Measurements from ENCODE around the gene PCDHGB4. TPM values are rescaled to one million over a fixed set of nuclear protein-coding genes. Genes with fewer than 3 reads are reported as not detected.
A peak's percentile ranks its signal among the peaks of the same experiment; 100 is the strongest.
"Not testable (repeated sequence)": the region's sequence is repeated elsewhere in the genome, so short reads cannot be mapped to it uniquely, and the experiment has no call there.

The PCDHGB4 gene
- total RNA-seq, 1 donor = 0.31 TPM

DNA sequence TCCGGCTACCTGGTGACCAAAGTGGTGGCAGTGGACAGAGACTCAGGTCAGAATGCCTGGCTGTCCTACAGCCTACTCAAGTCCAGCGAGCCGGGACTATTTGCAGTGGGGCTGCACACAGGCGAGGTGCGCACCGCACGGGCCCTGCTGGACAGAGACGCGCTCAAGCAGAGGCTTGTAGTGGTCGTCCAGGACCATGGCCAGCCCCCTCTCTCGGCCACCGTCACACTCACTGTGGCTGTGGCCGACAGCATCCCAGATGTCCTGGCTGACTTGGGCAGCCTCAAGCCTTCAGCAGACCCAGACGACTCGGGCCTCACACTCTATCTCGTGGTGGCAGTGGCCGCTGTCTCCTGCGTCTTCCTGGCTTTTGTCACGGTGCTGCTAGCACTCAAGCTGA is 30.5 kb upstream of the PCDHGB4 start:
- H3K4me1 ChIP-seq (ENCODE audit: insufficient read depth, low read length) = no peaks in the 10 kb centered on the region
- no peak overlapping the region for H3K4me3 ChIP-seq (ENCODE audit: low read length)
- H3K9me3 ChIP-seq (ENCODE audit: low read depth, low read length) = no peaks in the 10 kb centered on the region
- H3K27me3 ChIP-seq (ENCODE audit: insufficient read depth, low read length) = peaks cover 91% of the 10 kb centered on the region

- peaks cover 93% of the 10 kb centered on the region for H3K27me3 ChIP-seq (ENCODE audit: insufficient read depth, low read length)
- peak within 1 kb of the TSS; percentile 12 for H3K4me3 ChIP-seq (ENCODE audit: low read length)
- peaks cover 7% of the 10 kb centered on the region for H3K9me3 ChIP-seq (ENCODE audit: low read depth, low read length)
- H3K4me1 ChIP-seq (ENCODE audit: insufficient read depth, low read length) = no peaks in the 10 kb centered on the region
These were observed 27.6 kb upstream of the PCDHGB4 start, which contains the start of gene PCDHGB2 for GRCh38 chr5:141359790-141360426. Gene PCDHGB2, plus strand, starts transcription at chr5:141359994. Its CDS starts 142 bp downstream, at chr5:141360136.

GRCh38 chr5:141360685-141361084 is 26.8 kb upstream of the PCDHGB4 start:
- Histone ChIP-seq H3K27me3 (ENCODE audit: insufficient read depth, low read length) (peaks cover 93% of the 10 kb centered on the region), H3K4me3 (ENCODE audit: low read length) (no peak overlapping the region), H3K9me3 (ENCODE audit: low read depth, low read length) (peaks cover 14% of the 10 kb centered on the region), H3K4me1 (ENCODE audit: insufficient read depth, low read length) (no peaks in the 10 kb centered on the region)

DNA sequence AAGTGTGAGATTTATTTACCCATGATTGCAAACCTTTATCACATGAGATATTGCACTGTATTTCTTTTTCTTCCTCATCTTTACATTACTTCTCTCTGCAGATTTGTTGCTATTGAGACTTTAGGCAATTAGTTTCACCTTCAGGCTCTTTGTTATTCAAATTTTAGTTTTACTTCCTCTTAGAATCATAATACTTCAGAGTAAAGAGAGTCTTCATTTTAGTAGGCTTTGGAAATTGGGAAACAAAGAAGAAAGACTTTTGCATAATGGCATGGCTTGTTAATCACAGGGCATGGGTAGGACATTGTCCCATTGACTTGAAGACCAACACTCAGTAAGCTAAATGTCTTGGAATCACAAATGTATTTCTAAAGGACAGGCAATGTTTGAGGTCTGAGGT is 24.8 kb upstream of the PCDHGB4 start:
- no peak overlapping the region for H3K4me3 ChIP-seq (ENCODE audit: low read length)
- H3K9me3 ChIP-seq (ENCODE audit: low read depth, low read length) = peaks cover 14% of the 10 kb centered on the region
- H3K27me3 ChIP-seq (ENCODE audit: insufficient read depth, low read length) = peaks cover 93% of the 10 kb centered on the region
- H3K4me1 ChIP-seq (ENCODE audit: insufficient read depth, low read length) = no peaks in the 10 kb centered on the region

DNA sequence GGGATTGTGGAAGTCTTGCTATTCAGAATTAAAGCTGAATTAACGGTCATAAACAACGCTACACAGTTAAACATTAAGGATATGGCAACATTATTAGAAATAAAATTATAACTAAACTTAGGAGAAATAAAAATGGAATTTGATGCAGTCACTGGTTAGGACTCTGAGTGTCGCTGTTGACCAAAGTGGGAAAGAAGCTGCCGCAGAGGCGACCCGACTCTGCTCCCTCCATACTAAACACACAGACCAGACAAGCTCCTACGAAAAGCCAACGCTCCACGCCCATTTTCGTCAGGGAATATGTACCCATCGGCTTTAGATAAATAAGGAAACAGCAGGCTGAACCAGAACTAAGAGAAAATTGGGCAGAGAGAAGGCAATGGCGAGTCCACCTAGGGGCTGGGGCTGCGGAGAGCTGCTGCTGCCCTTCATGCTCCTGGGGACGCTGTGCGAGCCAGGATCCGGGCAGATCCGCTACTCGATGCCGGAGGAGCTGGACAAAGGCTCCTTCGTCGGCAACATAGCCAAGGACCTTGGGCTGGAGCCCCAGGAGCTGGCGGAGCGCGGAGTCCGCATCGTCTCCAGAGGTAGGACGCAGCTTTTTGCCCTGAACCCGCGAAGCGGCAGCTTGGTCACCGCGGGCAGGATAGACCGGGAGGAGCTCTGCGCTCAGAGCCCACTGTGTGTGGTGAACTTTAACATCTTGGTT is 23.4 kb upstream of the PCDHGB4 start, which contains the start of gene PCDHGA5:
Gene PCDHGA5, plus strand, starts transcription at position 211 of the 709 bp plus-strand sequence. Its CDS starts 169 bp downstream, at position 380.
- Histone ChIP-seq H3K9me3 (ENCODE audit: low read depth, low read length) (peaks cover 14% of the 10 kb centered on the region), H3K4me3 (ENCODE audit: low read length) (no peak within 1 kb of the TSS), H3K27me3 (ENCODE audit: insufficient read depth, low read length) (peaks cover 93% of the 10 kb centered on the region), H3K4me1 (ENCODE audit: insufficient read depth, low read length) (no peaks in the 10 kb centered on the region)

- H3K9me3 ChIP-seq (ENCODE audit: low read depth, low read length) = peaks cover 17% of the 10 kb centered on the region
- H3K27me3 ChIP-seq (ENCODE audit: insufficient read depth, low read length) = peaks cover 94% of the 10 kb centered on the region
- H3K4me1 ChIP-seq (ENCODE audit: insufficient read depth, low read length) = peaks cover 5% of the 10 kb centered on the region
- H3K4me3 ChIP-seq (ENCODE audit: low read length) = no peak overlapping the region
These were observed 21.2 kb upstream of the PCDHGB4 start for GRCh38 chr5:141366016-141366896.

DNA sequence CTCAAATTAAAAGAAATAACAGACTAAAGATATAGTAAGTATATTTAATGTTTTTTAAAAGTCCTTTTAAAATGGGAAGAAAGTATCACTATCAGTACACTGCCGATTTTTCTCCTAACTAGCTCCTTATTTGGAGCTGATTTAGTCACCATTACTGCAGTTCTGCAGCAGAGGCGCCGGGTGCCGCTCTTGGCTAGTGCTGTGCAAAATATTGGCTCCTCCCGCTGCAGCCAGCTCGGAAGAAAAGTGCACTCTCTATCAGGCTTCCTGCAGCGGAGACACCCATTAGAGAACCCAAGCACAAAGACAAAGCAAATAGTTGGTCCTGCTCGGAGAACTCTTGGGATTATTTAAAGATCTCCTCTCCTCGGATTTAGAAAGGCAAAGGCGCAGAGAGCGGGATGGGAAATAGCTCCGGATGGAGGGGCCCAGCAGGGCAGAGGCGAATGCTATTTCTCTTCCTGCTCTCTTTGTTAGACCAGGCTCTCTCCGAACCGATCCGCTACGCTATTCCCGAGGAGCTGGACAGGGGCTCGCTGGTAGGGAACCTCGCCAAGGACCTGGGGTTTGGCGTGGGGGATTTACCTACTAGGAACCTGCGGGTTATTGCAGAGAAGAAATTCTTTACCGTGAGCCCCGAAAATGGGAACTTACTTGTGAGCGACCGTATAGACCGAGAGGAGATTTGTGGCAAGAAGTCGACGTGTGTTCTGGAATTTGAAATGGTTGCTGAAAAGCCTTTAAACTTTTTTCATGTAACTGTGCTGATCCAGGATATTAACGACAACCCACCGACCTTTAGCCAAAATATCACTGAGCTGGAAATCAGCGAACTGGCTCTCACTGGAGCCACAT is 17.3 kb upstream of the PCDHGB4 start, which contains the start of gene PCDHGB3:
Gene PCDHGB3, plus strand, starts transcription at position 249 of the 855 bp plus-strand sequence. Its CDS starts 153 bp downstream, at position 402.
- peaks cover 15% of the 10 kb centered on the region for H3K9me3 ChIP-seq (ENCODE audit: low read depth, low read length)
- H3K4me3 ChIP-seq (ENCODE audit: low read length) = no peak within 1 kb of the TSS
- peaks cover 98% of the 10 kb centered on the region for H3K27me3 ChIP-seq (ENCODE audit: insufficient read depth, low read length)
- H3K4me1 ChIP-seq (ENCODE audit: insufficient read depth, low read length) = peaks cover 5% of the 10 kb centered on the region

DNA sequence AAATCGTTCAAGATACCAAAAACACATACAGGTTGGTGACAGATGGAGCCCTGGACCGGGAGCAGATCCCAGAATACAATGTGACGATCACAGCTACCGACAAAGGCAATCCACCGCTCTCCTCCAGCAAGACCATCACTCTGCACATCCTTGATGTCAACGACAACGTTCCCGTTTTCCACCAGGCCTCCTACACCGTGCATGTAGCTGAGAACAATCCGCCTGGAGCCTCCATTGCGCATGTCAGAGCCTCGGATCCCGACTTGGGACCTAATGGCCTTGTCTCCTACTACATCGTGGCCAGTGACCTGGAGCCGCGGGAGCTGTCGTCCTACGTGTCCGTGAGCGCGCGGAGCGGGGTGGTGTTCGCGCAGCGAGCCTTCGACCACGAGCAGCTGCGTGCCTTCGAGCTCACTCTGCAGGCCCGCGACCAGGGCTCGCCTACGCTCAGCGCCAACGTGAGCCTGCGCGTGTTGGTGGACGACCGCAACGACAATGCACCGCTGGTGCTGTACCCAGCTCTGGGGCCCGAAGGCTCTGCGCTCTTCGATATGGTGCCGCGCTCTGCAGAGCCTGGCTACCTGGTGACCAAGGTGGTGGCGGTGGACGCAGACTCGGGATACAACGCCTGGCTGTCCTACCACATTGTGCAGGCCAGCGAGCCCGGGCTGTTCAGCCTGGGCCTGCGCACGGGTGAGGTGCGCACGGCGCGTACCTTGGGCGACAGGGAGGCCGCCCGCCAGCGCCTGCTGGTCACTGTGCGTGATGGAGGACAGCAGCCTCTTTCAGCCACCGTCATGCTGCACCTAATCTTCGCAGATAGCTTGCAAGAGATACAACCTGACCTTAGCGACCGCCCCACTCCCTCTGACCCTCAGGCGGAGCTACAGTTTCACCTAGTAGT is 15.7 kb upstream of the PCDHGB4 start:
- Histone ChIP-seq H3K4me3 (ENCODE audit: low read length) (no peak overlapping the region), H3K9me3 (ENCODE audit: low read depth, low read length) (peaks cover 12% of the 10 kb centered on the region), H3K27me3 (ENCODE audit: insufficient read depth, low read length) (peaks cover 88% of the 10 kb centered on the region), H3K4me1 (ENCODE audit: insufficient read depth, low read length) (peaks cover 5% of the 10 kb centered on the region)

GRCh38 chr5:141373673-141374317 is 13.7 kb upstream of the PCDHGB4 start, which contains the start of gene PCDHGA6:
Gene PCDHGA6, plus strand, starts transcription at chr5:141373891. Its CDS starts 193 bp downstream, at chr5:141374084.
- peaks cover 5% of the 10 kb centered on the region for H3K4me1 ChIP-seq (ENCODE audit: insufficient read depth, low read length)
- no peak within 1 kb of the TSS for H3K4me3 ChIP-seq (ENCODE audit: low read length)
- peaks cover 16% of the 10 kb centered on the region for H3K9me3 ChIP-seq (ENCODE audit: low read depth, low read length)
- peaks cover 81% of the 10 kb centered on the region for H3K27me3 ChIP-seq (ENCODE audit: insufficient read depth, low read length)

- Histone ChIP-seq H3K27me3 (ENCODE audit: insufficient read depth, low read length) (peaks cover 76% of the 10 kb centered on the region), H3K9me3 (ENCODE audit: low read depth, low read length) (peaks cover 16% of the 10 kb centered on the region), H3K4me3 (ENCODE audit: low read length) (no peak overlapping the region), H3K4me1 (ENCODE audit: insufficient read depth, low read length) (peaks cover 5% of the 10 kb centered on the region)
These were observed 12.9 kb upstream of the PCDHGB4 start for GRCh38 chr5:141374627-141375026.

DNA sequence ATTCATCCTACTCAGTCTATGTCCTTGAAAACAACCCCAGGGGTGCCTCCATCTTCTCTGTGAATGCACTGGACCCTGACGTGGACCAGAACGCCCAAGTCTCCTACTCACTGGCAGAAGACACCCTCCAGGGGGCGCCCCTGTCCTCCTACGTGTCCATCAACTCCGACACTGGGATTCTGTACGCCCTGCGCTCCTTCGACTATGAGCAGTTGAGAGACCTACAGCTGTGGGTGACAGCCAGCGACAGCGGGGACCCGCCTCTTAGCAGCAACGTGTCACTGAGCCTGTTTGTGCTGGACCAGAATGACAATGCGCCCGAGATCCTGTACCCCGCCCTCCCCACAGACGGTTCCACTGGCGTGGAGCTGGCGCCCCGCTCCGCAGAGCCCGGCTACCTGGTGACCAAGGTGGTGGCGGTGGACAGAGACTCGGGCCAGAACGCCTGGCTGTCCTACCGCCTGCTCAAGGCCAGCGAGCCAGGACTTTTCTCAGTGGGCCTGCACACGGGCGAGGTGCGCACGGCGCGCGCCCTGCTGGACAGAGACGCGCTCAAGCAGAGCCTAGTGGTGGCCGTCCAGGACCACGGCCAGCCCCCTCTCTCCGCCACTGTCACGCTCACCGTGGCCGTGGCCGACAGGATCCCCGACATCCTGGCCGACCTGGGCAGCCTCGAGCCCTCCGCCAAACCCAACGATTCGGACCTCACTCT is 11.9 kb upstream of the PCDHGB4 start:
- Histone ChIP-seq H3K9me3 (ENCODE audit: low read depth, low read length) (peaks cover 16% of the 10 kb centered on the region), H3K27me3 (ENCODE audit: insufficient read depth, low read length) (peaks cover 74% of the 10 kb centered on the region)
- not testable (repeated sequence) for H3K4me3 ChIP-seq (ENCODE audit: low read length); H3K4me1 ChIP-seq (ENCODE audit: insufficient read depth, low read length)

DNA sequence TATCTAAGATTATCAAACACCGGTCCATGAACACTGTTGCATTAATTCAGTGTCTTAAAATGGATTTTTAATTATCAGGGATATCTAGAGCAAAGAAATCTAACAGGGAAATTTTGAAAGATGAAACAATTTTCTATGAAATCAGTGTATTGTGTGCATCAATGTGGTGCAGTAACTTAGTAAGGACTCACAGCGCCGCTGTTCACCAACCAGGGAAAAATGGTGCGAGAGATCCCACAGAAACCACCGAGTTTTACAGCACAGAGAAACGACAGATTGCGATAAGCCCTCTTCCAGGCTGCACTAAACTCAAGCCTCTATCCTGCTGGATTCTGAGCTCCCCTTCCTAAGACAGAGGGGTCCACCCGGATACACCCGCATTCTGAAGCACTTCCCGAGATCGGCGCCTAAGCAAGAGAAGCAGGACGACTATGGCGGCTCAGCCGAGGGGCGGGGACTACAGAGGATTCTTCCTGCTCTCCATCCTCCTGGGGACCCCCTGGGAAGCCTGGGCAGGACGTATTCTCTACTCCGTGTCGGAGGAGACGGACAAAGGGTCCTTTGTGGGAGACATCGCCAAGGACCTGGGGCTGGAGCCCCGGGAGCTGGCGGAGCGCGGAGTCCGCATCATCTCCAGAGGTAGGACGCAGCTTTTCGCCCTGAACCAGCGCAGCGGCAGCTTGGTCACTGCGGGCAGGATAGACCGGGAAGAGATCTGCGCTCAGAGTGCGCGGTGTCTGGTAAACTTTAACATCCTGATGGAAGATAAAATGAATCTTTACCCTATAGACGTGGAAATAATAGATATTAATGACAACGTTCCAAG is 4.8 kb upstream of the PCDHGB4 start, which contains the start of gene PCDHGA7:
Gene PCDHGA7, plus strand, starts transcription at position 274 of the 826 bp plus-strand sequence. Its CDS starts 158 bp downstream, at position 432.
- Histone ChIP-seq H3K4me1 (ENCODE audit: insufficient read depth, low read length) (no peaks in the 10 kb centered on the region), H3K27me3 (ENCODE audit: insufficient read depth, low read length) (peaks cover 83% of the 10 kb centered on the region), H3K4me3 (ENCODE audit: low read length) (peak within 1 kb of the TSS; percentile 7), H3K9me3 (ENCODE audit: low read depth, low read length) (peaks cover 8% of the 10 kb centered on the region)

Data from mononuclear cell (primary cell).